Esophagus muscularis mucosa (tissue), 3 donors: ENCODE data around the gene SIKE1.

Source experiments
- CTCF ChIP-seq, 3 experiments: fragments of 200-600 bp in 2 of 3; fragments of 450-650 bp in 1 of 3; sonication (generic) in 2 of 3; IDR thresholded peaks; one replicate each; pipeline ENCODE4 v1.5.1; 2017 to 2019; ENCODE audit warnings: antibody characterized with exemption in 3 of 3, mild to moderate bottlenecking in 2 of 3, moderate library complexity in 1 of 3
- POLR2A ChIP-seq: fragments of 450-650 bp; IDR thresholded peaks from one replicate; pipeline ENCODE4 v1.6.1; 2017; ENCODE audit warnings: antibody characterized with exemption, moderate library complexity, mild to moderate bottlenecking, low read depth

- TF ChIP-seq CTCF (IDR thresholded peaks at IDR 0.05) (no peak), POLR2A (no peak)
Measured at GRCh38 chr1:114720492-114720891, 60.0 kb downstream of the SIKE1 start.
